GM23248 (cell line): ENCODE data around the gene CNOT1. TPM values are rescaled to one million over a fixed set of nuclear protein-coding genes. Genes with fewer than 3 reads are reported as not detected.
A peak's percentile ranks its signal among the peaks of the same experiment; 100 is the strongest.

Experiments used
- DNase-seq: peaks from one replicate; pipeline ENCODE4 v3.0.0-alpha.2; 2015
- H2AFZ ChIP-seq: fragments of 200-600 bp; sonication (generic); 2 replicates; pipeline ENCODE4 v1.6.1; 2016; ENCODE audit warnings: antibody characterized with exemption
- H3F3A ChIP-seq: fragments of 200-600 bp; sonication (generic); 2 replicates; pipeline ENCODE4 v1.6.1; 2016; ENCODE audit warnings: mild to moderate bottlenecking, antibody characterized with exemption, mixed run types; ENCODE audit not compliant: insufficient read depth
- H3K27ac ChIP-seq: fragments of 200-600 bp; sonication (generic); 2 replicates; pipeline ENCODE4 v1.5.1; 2016; ENCODE audit warnings: mild to moderate bottlenecking
- H3K27me3 ChIP-seq: fragments of 200-600 bp; sonication (generic); replicated peaks from 2 replicates; pipeline ENCODE4 v1.6.1; 2016; ENCODE audit warnings: mild to moderate bottlenecking; ENCODE audit not compliant: insufficient read depth
- H3K36me3 ChIP-seq: fragments of 200-600 bp; sonication (generic); 2 replicates; pipeline ENCODE4 v1.6.1; 2016; ENCODE audit warnings: low read depth, mild to moderate bottlenecking
- H3K4me1 ChIP-seq: fragments of 200-600 bp; sonication (generic); 2 replicates; pipeline ENCODE4 v1.6.1; 2016; ENCODE audit warnings: mild to moderate bottlenecking; ENCODE audit not compliant: insufficient read depth
- H3K4me2 ChIP-seq: fragments of 200-600 bp; sonication (generic); one replicate; pipeline ENCODE4 v1.6.1; 2016; ENCODE audit warnings: mild to moderate bottlenecking; ENCODE audit not compliant: unreplicated experiment
- H3K4me3 ChIP-seq: fragments of 200-600 bp; sonication (generic); 2 replicates; pipeline ENCODE4 v1.5.1; 2016; ENCODE audit warnings: mild to moderate bottlenecking
- H3K79me2 ChIP-seq: fragments of 200-600 bp; sonication (generic); 2 replicates; pipeline ENCODE4 v1.6.1; 2016; ENCODE audit warnings: mild to moderate bottlenecking; ENCODE audit not compliant: insufficient read depth
- H3K9ac ChIP-seq: fragments of 200-600 bp; sonication (generic); 2 replicates; pipeline ENCODE4 v1.6.1; 2016; ENCODE audit warnings: mild to moderate bottlenecking
- H3K9me2 ChIP-seq: fragments of 200-600 bp; sonication (generic); 2 replicates; pipeline ENCODE4 v1.6.1; 2016; ENCODE audit warnings: mixed run types, mild to moderate bottlenecking, moderate library complexity; ENCODE audit not compliant: insufficient read depth
- H3K9me3 ChIP-seq: fragments of 200-600 bp; sonication (generic); one replicate; pipeline ENCODE4 v1.6.1; 2017; ENCODE audit warnings: low read depth
- H4K20me1 ChIP-seq: fragments of 200-600 bp; sonication (generic); 2 replicates; pipeline ENCODE4 v1.6.0; 2016; ENCODE audit not compliant: insufficient read depth
- EZH2 ChIP-seq: fragments of 200-600 bp; sonication (generic); IDR thresholded peaks from 2 replicates; pipeline ENCODE4 v1.6.1; 2018; ENCODE audit warnings: antibody characterized with exemption, mild to moderate bottlenecking; ENCODE audit not compliant: insufficient read depth, poor library complexity, severe bottlenecking
- EZH2phosphoT487 ChIP-seq: fragments of 200-600 bp; sonication (generic); IDR thresholded peaks from 2 replicates; pipeline ENCODE4 v1.6.1; 2018; ENCODE audit warnings: antibody characterized with exemption, moderate library complexity, mild to moderate bottlenecking, low read depth; ENCODE audit not compliant: insufficient read depth
- WGBS, 2 experiments: methylation state at CpG; one replicate each; pipeline ENCODE4 v1.1.6; 2015 to 2017; ENCODE audit warnings: low lambda C conversion rate in 2 of 2, low coverage in 1 of 2; ENCODE audit errors: missing lambda C conversion rate in 2 of 2; 5-methylcytosine and 5-hydroxymethylcytosine counted together
- in situ Hi-C: fragments of 300-500 bp; cut with MboI; formaldehyde crosslinking; loops from 2 replicates; pipeline ENCODE4 v1.15.0; 2020
- polyA plus RNA-seq: library from polyadenylated mRNA; unstranded; fragments of >200 nt; fragmentation: Nextera tagmentation; extraction: Ambion mirVana; gene quantifications from 2 replicates; pipeline ENCODE4 v1.2.1, GENCODE V29; 2016
- total RNA-seq: library from RNA; depleted of rRNA; stranded (reverse); fragments of >200 nt; shearing (Covaris generic); gene quantifications from 2 replicates; pipeline ENCODE4 v1.2.3, GENCODE V29; 2014

Gene CNOT1
- total and polyA plus RNA-seq, 2 experiments from 2014 or later, result 35.6 to 93.1 TPM

- H3K79me2 ChIP-seq, result peaks cover 100% of the 10 kb centered on the region
- no peak for DNase-seq
- H3K9me2 ChIP-seq, result no peaks in the 10 kb centered on the region
- H3K27ac ChIP-seq, result no peak overlapping the region
- peaks cover 11% of the 10 kb centered on the region for H3F3A ChIP-seq
- no peaks in the 10 kb centered on the region for H3K27me3 ChIP-seq
- peaks cover 20% of the 10 kb centered on the region for H4K20me1 ChIP-seq
- no peak overlapping the region for H3K4me2 ChIP-seq
- H3K9ac ChIP-seq, result no peak overlapping the region
- peaks cover 6% of the 10 kb centered on the region; the same call in 1 of the 2 replicates for H3K4me1 ChIP-seq
- H3K9me3 ChIP-seq, result no peaks in the 10 kb centered on the region
- H2AFZ ChIP-seq, result no peak overlapping the region
- H3K36me3 ChIP-seq, result peaks cover 4% of the 10 kb centered on the region; the same call in 1 of the 2 replicates
- no peak overlapping the region for H3K4me3 ChIP-seq
- WGBS, 2 experiments, result 84 to 87% methylated on average over 8 of the region's 8 CpGs
- in situ Hi-C loops, result no loop called here
- TF ChIP-seq EZH2 (no peak), EZH2phosphoT487 (no peak)
Observed at GRCh38 chr16:58608601-58609136, 21.0 kb downstream of the CNOT1 start.

GRCh38 chr16:58605562-58605961 lies 24.1 kb downstream of the CNOT1 start:
- Histone ChIP-seq H3K4me2 (no peak overlapping the region), H3K36me3 (peaks cover 4% of the 10 kb centered on the region; the same call in 1 of the 2 replicates), H3K9ac (no peak overlapping the region), H3K9me2 (no peaks in the 10 kb centered on the region), H3K4me1 (peaks cover 7% of the 10 kb centered on the region; the same call in 1 of the 2 replicates), H3K9me3 (no peaks in the 10 kb centered on the region), H2AFZ (no peak overlapping the region), H3K4me3 (no peak overlapping the region), H3K27ac (no peak overlapping the region), H3K79me2 (peaks cover 100% of the 10 kb centered on the region), H4K20me1 (peaks cover 9% of the 10 kb centered on the region), H3K27me3 (no peaks in the 10 kb centered on the region), H3F3A (no peaks in the 10 kb centered on the region)
- TF ChIP-seq EZH2, result no peak
- TF ChIP-seq EZH2phosphoT487, result no peak
- in situ Hi-C loops, result no loop called here
- 94 to 98% methylated on average over 7 of the region's 7 CpGs for WGBS, 2 experiments
- no peak for DNase-seq

GRCh38 chr16:58591083-58591482 lies 38.5 kb downstream of the CNOT1 start:
- no peak overlapping the region for H3K4me3 ChIP-seq
- peaks cover 22% of the 10 kb centered on the region for H3F3A ChIP-seq
- H3K4me1 ChIP-seq, result no peaks in the 10 kb centered on the region

GRCh38 chr16:58589326-58589905 lies 40.2 kb downstream of the CNOT1 start:
- Histone ChIP-seq H3K79me2 (peaks cover 72% of the 10 kb centered on the region), H3K4me1 (peaks cover 8% of the 10 kb centered on the region), H3K4me2 (no peak overlapping the region), H3K36me3 (peaks cover 61% of the 10 kb centered on the region), H4K20me1 (no peaks in the 10 kb centered on the region), H3F3A (peaks cover 35% of the 10 kb centered on the region), H3K4me3 (no peak overlapping the region), H3K9me3 (no peaks in the 10 kb centered on the region), H3K9me2 (no peaks in the 10 kb centered on the region), H3K27ac (0 out of 2 replicates have a peak overlapping the region, but pooled peaks have one; percentile 6), H2AFZ (no peak overlapping the region), H3K9ac (peak overlapping the region; percentile 13; the same call in 1 of the 2 replicates), H3K27me3 (no peaks in the 10 kb centered on the region)
- in situ Hi-C loops, result no loop called here
- no peak for TF ChIP-seq EZH2phosphoT487
- no peak for TF ChIP-seq EZH2
- WGBS, 2 experiments, result 49 to 52% methylated on average over 10 of the region's 10 CpGs
- peak; percentile 32 for DNase-seq

More at GRCh38 chr16:58591083-58591482, 38.5 kb downstream of the CNOT1 start:
- Histone ChIP-seq H3K9me3 (no peaks in the 10 kb centered on the region), H3K9me2 (no peaks in the 10 kb centered on the region), H3K36me3 (peaks cover 54% of the 10 kb centered on the region), H3K79me2 (peaks cover 76% of the 10 kb centered on the region), H2AFZ (no peak overlapping the region), H4K20me1 (no peaks in the 10 kb centered on the region), H3K9ac (no peak overlapping the region), H3K27ac (no peak overlapping the region), H3K27me3 (no peaks in the 10 kb centered on the region), H3K4me2 (no peak overlapping the region)
- WGBS, 2 experiments, result 76 to 82% methylated on average over 4 of the region's 4 CpGs
- TF ChIP-seq EZH2phosphoT487, result no peak
- TF ChIP-seq EZH2, result no peak
- in situ Hi-C loops, result no loop called here
- DNase-seq, result no peak
